Hematopoietic multipotent progenitor cell treated with erythropoietin and hydrocortisone succinate and interleukin-3 and kit ligand, for 8 days (in vitro differentiated cells): ENCODE measurements around the gene UVSSA.

Source experiments
- DNase-seq: peaks from one replicate; pipeline ENCODE4 v3.0.0-alpha.2; 2015

UVSSA gene, protein sequence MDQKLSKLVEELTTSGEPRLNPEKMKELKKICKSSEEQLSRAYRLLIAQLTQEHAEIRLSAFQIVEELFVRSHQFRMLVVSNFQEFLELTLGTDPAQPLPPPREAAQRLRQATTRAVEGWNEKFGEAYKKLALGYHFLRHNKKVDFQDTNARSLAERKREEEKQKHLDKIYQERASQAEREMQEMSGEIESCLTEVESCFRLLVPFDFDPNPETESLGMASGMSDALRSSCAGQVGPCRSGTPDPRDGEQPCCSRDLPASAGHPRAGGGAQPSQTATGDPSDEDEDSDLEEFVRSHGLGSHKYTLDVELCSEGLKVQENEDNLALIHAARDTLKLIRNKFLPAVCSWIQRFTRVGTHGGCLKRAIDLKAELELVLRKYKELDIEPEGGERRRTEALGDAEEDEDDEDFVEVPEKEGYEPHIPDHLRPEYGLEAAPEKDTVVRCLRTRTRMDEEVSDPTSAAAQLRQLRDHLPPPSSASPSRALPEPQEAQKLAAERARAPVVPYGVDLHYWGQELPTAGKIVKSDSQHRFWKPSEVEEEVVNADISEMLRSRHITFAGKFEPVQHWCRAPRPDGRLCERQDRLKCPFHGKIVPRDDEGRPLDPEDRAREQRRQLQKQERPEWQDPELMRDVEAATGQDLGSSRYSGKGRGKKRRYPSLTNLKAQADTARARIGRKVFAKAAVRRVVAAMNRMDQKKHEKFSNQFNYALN

DNA sequence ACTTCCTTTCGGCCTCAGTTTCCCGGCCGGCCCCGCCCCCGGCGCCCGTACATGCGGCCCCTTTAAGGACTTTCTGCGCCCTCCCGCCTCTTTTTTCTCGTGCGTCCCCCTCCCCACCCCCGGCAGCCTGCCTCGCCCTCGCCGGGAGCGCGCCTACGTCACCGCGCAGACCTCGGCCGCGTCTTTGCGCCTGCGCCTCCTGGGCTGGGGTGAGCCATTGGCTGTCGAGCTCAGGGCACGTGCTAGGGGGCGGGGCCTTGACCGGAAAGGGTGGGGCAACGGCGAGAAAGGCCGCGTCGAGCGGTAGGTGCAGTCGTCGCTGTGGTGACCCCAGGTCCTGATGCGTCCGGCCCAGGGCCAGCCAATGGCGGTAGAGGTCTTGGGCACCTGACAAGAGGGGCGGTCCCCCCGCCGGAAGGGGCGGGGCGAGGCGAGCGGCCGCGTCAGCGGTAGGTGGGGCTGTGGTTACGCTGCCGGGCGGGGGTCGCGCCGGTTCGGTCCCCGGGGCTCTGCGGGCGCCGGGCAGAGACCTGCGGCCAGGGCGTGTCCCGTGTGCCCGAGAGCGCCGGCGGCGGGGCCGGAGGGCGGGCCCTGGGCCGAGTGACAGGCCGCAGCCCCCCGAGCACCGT, at the start of gene UVSSA:
Gene UVSSA (plus strand): TSS at position 428 of the 629 bp plus-strand sequence. CDS start 884 bp downstream, outside the sequence.
- DNase-seq, result peak; percentile 98

GRCh38 chr4:1297456-1298325, 49.3 kb upstream of the UVSSA start:
- no peak for DNase-seq

GRCh38 chr4:1298461-1298860, 48.5 kb upstream of the UVSSA start:
- DNase-seq, result no peak

GRCh38 chr4:1299301-1299860, 47.6 kb upstream of the UVSSA start:
- DNase-seq, result no peak

- peak; percentile 18 for DNase-seq
Observed at GRCh38 chr4:1300466-1301455, 46.2 kb upstream of the UVSSA start.

- DNase-seq, result no peak
Observed at GRCh38 chr4:1302159-1302558, 44.8 kb upstream of the UVSSA start.

DNA sequence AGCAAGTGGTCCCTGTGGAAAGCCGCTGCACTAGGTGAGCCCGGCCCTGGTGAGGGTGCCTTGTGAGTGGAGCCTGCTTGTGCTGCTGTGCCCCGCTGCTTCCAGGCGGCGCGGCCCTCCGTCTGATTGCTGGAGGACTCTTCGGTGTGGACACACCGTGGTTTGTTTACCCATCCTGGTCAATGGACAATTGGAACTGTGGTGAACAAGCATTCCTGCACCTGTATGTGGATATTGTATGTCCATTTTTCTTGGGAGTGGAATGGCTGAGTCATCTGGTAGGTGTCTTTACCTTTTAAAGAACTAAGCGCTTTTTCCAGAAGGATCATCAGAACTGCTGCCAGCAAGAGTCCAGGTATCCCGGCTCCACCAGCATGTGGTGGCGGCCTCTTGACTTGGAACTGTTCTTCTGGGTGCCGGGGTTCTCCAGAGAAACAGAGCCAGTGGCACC, 41.7 kb upstream of the UVSSA start:
- DNase-seq, result no peak

GRCh38 chr4:1305781-1306455, 41.1 kb upstream of the UVSSA start:
- no peak for DNase-seq

DNA sequence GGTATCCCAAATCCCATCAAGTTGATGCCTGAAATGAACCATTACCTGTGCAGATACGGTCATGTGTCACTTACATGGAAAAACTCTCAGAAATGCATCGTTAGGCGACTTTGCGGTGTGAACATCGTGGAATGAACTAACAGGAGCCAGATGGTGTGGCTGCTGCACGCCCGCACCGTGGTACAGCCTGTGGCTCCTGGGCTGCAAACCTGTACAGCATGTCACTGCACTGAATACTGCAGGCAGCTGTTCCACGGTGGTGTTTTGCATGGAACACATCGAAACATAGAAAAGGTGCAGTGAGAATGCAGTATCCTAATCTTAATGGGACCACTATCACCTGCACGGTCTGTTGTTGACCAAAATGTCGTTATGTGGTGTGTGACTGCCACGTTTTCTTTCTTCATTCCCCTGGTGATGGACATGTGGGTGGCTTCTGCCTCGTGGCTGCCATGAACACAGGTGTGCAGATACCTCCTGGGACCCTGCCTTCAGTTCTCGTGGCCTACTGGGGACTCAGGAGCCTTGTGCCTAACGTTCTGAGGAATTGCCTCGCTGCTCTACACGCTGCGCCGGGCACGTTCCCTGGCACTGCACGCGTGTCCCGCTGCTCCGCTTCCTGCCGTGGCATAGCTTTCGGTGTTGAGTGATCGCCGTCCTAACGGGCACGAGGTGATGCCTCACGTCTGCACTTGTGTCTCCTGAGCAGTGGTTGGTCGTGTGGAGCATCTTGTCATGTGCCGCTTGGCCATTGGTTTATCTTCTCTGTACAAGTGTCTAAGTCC, 38.9 kb upstream of the UVSSA start:
- no peak for DNase-seq

GRCh38 chr4:1309261-1310010, 37.6 kb upstream of the UVSSA start:
- peak; percentile 86 for DNase-seq

DNA sequence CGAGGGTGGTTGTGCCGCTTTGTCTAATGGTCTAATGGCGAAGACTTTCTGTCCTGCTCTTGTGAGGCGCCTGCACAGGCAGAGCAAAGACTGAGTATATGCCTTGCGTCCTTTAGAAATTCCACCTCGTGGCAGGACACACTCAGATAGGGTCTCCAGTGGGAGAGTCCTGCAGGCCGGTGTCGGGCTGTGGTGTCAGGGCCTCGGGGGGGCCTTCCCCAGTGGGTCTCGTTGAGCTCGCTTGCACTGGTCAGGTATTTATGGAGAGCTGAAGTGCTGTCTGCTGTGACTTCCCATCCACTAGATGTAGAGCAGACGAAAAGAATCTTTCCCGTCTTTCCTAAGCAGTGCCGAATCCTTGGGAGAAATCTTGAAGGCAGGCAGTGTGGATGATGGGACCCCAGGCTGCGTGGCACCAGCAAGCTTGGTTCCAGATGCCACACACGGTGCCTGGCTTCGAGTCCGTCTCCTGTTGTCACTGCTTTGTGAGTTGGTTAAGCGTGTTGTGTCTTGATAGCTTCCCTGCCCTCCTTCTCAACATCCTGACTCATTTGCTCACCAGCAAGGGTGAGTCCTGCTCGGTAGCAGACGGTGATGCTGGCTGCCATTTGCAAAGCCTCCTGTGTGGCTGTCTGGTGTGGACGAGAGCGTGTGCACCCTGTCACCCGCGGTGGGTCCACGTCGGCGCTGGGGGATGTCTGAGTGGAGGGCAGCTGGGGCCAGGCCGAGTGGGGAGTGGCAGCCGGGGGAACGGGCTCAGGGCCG, 36.8 kb upstream of the UVSSA start:
- no peak for DNase-seq

DNA sequence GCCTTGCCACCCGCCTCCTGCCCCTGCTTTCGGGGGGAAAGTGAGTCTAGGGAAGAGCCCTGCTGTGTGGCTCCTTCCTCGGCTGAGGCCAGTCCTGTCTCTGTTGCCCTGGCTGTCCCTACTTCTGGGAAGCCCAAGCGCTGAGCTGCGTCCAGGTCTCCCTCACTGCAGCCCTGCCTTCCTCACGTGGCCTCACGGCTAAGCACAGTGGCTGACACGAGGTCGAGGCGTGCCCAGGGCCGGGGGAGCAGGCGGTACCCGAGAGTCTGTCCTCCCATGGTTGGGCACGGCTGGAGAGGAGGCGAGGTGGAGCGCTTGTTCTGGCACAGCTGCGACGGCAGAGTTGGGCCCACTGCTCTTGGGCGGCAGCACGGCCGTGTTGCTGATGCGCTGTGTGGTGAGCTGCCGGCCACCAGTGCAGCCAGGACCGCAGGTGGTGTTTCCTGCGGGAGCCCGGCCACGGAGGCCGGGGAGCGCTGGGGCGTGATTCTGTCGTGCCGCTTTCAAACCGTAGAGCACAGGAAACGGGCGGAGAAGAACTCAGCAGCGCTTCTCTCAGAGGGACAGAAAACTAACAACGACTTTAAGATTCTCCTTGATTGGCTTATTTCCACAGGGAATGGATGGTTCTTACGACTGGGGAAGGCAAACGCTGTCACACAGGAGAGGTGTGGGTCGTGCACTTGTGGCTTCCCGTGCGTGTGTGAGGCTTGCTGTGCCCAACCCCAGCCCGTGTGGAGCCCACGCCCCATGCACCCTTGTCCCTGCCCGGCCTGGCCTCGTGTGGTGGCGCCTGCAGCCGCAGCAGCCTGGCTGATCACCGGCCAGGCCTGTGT, 36.0 kb upstream of the UVSSA start:
- no peak for DNase-seq

GRCh38 chr4:1312821-1313640, 34.0 kb upstream of the UVSSA start:
- DNase-seq, result no peak

- DNase-seq, result no peak
Observed at GRCh38 chr4:1315306-1315705, 31.7 kb upstream of the UVSSA start.

GRCh38 chr4:1315836-1316536, 31.0 kb upstream of the UVSSA start:
- DNase-seq, result no peak
